ENCODE data around the gene TMEM116.

- TF ChIP-seq, protein P1, sequence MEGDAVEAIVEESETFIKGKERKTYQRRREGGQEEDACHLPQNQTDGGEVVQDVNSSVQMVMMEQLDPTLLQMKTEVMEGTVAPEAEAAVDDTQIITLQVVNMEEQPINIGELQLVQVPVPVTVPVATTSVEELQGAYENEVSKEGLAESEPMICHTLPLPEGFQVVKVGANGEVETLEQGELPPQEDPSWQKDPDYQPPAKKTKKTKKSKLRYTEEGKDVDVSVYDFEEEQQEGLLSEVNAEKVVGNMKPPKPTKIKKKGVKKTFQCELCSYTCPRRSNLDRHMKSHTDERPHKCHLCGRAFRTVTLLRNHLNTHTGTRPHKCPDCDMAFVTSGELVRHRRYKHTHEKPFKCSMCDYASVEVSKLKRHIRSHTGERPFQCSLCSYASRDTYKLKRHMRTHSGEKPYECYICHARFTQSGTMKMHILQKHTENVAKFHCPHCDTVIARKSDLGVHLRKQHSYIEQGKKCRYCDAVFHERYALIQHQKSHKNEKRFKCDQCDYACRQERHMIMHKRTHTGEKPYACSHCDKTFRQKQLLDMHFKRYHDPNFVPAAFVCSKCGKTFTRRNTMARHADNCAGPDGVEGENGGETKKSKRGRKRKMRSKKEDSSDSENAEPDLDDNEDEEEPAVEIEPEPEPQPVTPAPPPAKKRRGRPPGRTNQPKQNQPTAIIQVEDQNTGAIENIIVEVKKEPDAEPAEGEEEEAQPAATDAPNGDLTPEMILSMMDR (IDR thresholded peaks at IDR 0.05; ENCODE audit: low read depth, low read length, poor library complexity, severe bottlenecking): no peak
- no peak for TF ChIP-seq EZH2phosphoT487 (IDR thresholded peaks at IDR 0.05; ENCODE audit: borderline replicate concordance, low read length)
Observed at GRCh38 chr12:111936869-111937268, 76.1 kb downstream of the TMEM116 start.

Data from DOHH2 (cell line).